ENCODE results near the gene RBM43.

RBM43 gene

DNA sequence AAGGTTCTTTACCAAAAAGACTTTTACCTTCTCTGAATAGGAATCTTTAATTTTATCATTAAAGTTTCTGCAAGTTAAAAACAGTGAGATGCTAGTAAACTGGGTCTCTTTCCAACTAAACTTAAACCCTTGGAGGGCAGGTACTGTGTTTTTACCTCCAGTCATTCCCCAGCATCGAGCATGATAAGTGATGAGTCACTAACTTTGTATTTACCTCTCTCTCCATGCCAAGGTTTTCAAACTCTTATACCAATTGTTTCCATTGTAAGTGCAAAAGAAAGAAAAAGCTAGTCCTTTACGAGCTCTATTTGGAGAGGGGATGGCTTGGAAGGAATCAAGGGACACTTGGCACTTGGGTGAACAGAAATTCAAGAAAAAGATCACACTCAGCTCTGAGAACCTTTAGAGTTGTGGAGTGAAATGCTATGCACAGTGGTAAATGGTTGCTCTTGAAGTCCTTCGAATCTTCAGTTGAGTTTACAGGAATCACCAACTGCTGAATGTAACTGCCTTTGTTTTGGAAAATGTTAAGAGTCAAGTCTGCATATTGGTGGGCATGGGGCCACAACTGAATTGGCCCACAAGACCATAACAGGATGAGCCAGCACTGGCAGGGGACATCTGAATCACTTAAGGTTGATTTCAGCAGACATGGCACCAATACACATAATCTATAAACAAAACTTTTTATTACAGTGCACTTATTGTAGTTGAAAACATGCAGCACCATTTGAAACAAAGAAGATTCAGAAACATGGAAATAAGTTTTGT, 8.3 kb upstream of the RBM43 start:
- peak in 1 of 2 donors; percentile 11 for DNase-seq (ENCODE audit: low read depth in 2 of 2)
- TF ChIP-seq, protein P1, sequence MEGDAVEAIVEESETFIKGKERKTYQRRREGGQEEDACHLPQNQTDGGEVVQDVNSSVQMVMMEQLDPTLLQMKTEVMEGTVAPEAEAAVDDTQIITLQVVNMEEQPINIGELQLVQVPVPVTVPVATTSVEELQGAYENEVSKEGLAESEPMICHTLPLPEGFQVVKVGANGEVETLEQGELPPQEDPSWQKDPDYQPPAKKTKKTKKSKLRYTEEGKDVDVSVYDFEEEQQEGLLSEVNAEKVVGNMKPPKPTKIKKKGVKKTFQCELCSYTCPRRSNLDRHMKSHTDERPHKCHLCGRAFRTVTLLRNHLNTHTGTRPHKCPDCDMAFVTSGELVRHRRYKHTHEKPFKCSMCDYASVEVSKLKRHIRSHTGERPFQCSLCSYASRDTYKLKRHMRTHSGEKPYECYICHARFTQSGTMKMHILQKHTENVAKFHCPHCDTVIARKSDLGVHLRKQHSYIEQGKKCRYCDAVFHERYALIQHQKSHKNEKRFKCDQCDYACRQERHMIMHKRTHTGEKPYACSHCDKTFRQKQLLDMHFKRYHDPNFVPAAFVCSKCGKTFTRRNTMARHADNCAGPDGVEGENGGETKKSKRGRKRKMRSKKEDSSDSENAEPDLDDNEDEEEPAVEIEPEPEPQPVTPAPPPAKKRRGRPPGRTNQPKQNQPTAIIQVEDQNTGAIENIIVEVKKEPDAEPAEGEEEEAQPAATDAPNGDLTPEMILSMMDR (IDR thresholded peaks at IDR 0.05; ENCODE audit: low read depth, low read length): no peak
- no peak overlapping the region for H3K4me3 ChIP-seq (replicated peaks in 1 of 2; ENCODE audit: low read depth in 2 of 2, low read length in 2 of 2)

DNA sequence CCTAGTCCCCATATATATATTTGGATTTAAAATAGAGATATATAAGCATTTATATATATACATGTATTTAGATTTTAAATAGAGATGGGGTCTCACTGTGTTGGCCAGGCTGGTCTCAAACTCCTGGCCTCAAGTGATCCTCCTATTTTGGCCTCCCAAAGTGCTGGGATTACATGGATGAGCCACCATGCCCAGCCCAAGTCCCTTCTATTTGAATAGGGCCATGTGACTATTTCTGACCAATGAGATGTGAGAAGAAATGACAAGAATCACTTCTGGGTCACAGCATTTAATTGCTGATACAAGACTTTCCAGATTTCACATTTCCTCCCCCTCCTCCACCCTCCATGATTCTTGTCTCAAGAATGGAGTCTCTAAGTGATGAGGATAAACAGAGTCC, 6.4 kb upstream of the RBM43 start:
- no peak overlapping the region for H3K4me3 ChIP-seq (replicated peaks in 1 of 2; ENCODE audit: low read depth in 2 of 2, low read length in 2 of 2)
- TF ChIP-seq, protein P1 (IDR thresholded peaks at IDR 0.05; ENCODE audit: low read depth, low read length): no peak
- no peak for DNase-seq (ENCODE audit: low read depth in 2 of 2)

DNA sequence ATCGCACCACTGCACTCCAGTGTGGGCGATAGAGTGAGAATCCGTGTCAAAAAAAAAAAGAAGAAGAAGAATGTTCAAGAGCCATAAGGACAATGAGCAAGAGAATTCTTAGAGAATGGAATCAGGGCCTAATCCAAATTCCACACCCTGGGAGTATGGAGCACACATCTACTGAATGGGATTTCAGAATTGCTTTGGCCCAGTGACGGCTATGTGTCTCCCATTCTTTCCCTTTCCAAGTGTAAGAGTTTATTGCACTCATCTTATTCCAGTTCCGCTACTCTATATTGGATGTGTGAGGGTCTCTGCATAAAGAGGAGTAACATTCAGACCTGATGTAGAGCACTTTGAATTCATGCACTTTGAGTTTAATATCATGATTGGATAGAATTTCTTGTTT, 5.9 kb upstream of the RBM43 start:
- H3K4me3 ChIP-seq (replicated peaks in 1 of 2; ENCODE audit: low read depth in 2 of 2, low read length in 2 of 2): no peak overlapping the region
- no peak for DNase-seq (ENCODE audit: low read depth in 2 of 2)
- TF ChIP-seq, protein P1 (IDR thresholded peaks at IDR 0.05; ENCODE audit: low read depth, low read length): no peak

DNA sequence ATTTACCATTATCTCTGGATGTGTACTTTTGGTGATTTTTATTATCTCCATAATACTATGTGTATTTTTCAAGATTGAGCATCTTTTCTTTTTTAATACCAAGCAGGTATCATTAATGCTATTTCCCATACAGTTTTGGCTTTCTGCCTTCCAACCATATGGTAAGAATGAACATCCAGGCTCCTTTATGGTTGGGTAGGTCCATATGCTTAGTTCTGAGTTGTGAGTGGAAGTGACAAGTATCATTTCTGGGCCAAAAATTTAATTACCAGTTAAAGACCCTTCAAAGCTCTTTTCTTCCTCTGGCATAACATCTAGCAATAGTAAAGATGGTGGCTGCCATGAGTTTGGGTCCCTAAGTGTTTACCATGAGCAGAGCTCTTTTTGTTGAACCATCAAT, 4.3 kb upstream of the RBM43 start:
- H3K4me3 ChIP-seq (replicated peaks in 1 of 2; ENCODE audit: low read depth in 2 of 2, low read length in 2 of 2): no peak overlapping the region
- TF ChIP-seq, protein P1 (IDR thresholded peaks at IDR 0.05; ENCODE audit: low read depth, low read length): no peak
- no peak for DNase-seq (ENCODE audit: low read depth in 2 of 2)

DNA sequence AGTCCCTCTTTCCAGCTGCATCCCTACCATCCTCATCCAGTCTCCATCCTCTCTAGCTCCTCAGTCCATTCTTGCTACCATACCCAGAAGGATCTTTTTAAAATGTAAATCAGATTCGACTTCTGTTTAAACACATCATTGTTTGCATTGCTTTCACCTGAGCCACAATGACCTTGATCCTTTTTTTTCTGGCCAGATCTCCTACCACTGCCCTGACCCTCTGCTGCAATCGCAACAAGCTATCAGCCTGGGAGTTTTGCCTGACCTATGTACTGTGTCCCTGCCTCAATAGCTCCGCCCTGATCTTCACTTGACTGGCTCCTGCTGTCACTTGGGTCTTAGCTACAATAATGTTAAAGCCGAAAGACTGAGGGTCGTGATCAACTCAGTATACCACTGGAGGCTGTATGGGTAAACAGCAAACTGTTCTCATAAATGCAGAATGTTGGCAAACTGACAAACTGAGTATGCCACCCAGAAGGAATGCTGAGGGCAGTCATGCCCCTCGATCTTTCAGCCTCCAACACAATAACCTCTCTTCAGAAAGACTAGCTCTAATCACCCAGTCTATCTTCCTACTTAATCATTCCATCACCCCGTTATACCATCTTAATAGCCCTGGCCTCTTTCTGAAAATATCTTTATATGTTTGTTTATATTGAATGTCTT, 2.6 kb upstream of the RBM43 start:
- no peak for DNase-seq (ENCODE audit: low read depth in 2 of 2)
- H3K4me3 ChIP-seq (replicated peaks in 1 of 2; ENCODE audit: low read depth in 2 of 2, low read length in 2 of 2): no peak overlapping the region
- TF ChIP-seq, protein P1 (IDR thresholded peaks at IDR 0.05; ENCODE audit: low read depth, low read length): no peak

DNA sequence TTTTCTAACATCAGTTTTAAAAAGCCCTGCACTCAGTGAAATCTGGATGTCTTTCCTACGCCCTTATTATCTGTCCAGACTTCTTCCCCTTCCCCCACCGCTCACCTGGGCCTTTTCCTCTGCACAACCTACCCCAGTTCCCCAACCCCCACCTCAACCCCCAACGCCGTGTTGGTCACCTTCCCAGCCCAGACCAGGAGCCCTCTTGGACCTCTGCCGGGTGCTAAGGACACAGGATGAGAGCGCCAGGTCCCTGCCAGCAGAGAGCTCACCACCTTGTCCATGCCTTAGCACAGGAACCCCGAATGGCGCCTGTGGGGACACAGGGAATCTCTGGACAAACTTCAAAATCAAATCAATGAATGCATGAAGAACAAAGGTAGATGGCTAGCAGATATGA, 966 bp upstream of the RBM43 start:
- TF ChIP-seq, protein P1 (IDR thresholded peaks at IDR 0.05; ENCODE audit: low read depth, low read length): no peak
- H3K4me3 ChIP-seq (replicated peaks in 1 of 2; ENCODE audit: low read depth in 2 of 2, low read length in 2 of 2): no peak overlapping the region

More for the DNA sequence above, 966 bp upstream of the RBM43 start:
- no peak for DNase-seq (ENCODE audit: low read depth in 2 of 2)

Measured in cardiac fibroblast (primary cell).